GM19455 (cell line): ENCODE data around the gene RABGAP1L.
A peak's percentile ranks its signal among the peaks of the same experiment; 100 is the strongest.
"Not testable (repeated sequence)": the region's sequence is repeated elsewhere in the genome, so short reads cannot be mapped to it uniquely, and the experiment has no call there.

Experiments used
- ATAC-seq: cut with Tn5 transposase; IDR thresholded peaks from one replicate; pipeline ENCODE4 v1.9.1; 2021; ENCODE audit not compliant: unreplicated experiment

The RABGAP1L gene

DNA sequence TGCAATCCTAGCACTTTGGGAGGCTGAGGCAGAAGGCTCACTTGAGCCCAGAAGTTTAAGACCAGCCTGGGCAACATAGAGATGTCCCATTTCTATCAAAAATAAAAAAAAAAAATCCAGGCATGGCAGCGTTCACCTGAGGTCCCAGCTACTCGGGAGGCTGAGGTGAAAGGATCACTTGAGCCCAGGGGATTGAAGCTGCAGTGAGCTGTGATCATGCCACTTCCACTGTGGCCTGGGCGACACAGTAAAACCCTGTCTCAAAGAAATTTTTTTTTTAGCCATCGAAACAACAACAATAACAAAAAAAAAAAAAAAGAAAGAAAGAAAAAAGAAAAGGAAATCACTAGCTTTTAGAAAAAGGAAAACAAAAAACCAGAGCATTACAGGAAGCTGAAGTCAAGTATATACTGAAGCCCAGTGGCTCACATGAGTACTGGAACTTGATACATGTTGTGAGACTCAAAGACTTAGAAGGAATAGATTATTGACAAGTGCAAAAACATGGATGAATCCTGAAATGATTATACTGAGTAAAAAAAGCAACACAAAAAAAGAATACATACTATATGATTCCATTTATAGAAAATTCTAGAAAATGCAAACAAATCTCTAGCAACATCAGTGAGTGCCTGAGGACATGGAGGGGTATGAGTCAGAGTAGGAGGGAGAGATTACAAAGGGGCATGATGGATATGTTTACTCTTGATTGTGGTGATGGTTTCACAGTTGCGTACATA lies 6.1 kb upstream of the RABGAP1L start:
- ATAC-seq, result peak; percentile 56

- no peak for ATAC-seq
Observed at GRCh38 chr1:174153825-174154107, 5.6 kb upstream of the RABGAP1L start.

GRCh38 chr1:174156437-174156836 lies 2.9 kb upstream of the RABGAP1L start:
- no peak for ATAC-seq

DNA sequence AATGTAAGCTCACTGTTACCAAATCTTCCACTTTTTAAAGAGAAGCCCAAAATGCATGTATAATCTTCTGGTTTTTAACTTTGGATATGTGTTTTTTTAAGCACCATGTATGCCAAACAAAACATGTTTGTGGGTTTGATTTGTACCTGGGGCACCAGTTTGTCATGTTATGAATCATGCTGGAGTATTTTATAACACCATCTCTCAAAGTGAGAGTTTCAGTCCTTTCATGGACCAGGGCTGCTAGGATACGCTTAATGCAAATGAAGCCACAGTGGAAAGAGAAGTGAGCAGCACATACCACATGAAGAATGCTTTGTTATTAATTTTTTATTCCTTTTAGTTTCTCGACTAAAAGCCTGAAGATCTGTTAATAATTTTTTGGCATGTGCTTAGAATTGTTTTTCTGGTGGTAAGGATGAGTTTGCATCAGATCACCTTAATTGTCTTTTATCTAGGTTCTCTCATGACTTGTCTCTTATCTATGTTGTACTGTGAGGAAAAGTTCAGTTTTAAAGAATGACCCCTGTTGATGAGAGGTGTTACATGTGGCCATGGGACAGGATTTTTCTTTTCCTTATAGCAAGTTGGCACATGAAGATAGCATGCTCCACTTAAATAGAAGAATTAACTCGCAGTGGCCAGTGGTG lies 2.0 kb upstream of the RABGAP1L start:
- ATAC-seq, result peak; percentile 22

DNA sequence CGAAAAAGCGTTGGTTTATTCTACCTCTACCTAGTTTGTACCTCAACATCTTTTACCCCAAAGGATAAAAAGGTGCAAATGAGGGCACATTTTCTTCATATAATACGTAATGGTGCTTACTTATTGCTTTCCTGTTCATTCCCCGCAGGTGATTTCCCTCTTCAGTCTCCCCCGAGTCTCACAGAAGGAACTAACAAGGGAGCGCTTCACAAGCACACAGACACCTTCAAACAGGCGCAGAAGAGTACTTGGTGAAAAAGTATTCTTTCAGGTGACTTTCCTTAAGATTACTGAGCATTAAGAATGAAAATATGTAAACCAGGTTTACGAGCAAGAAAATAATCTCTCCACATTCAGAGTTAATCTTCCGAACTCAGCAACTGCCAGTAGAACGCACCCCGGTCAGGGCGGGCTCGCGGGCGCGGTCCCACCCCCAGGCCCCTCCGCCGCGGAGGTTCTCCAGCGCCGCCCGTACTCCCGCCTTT lies 511 bp upstream of the RABGAP1L start:
- no peak for ATAC-seq

GRCh38 chr1:174160109-174160473 lies 771 bp downstream of the RABGAP1L start:
- ATAC-seq, result peak; percentile 4

GRCh38 chr1:174160603-174161002 lies 1.3 kb downstream of the RABGAP1L start:
- no peak for ATAC-seq

- ATAC-seq, result no peak
Observed at GRCh38 chr1:174161813-174162212, 2.5 kb downstream of the RABGAP1L start.

DNA sequence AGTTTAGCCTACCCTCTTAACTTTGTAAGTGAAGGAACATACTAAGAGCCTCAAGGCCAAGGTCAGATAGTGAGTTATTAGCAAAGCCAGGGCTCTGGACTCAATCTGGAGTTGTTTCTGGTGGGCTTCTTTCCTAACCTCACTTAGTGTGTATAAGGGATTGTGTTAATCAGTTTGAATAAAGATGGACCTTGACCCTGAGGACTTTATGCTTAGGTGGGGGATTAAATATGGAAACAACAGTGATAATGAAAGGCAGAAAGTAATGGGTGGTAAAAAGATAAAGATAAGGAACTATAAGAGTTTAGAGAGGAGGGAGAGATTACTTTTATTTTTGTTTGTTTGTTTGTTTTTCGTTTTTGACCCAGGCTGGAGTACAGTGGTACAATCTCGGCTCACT lies 5.5 kb downstream of the RABGAP1L start:
- no peak for ATAC-seq

- ATAC-seq, result no peak
Observed at GRCh38 chr1:174165471-174166137, 6.3 kb downstream of the RABGAP1L start.

DNA sequence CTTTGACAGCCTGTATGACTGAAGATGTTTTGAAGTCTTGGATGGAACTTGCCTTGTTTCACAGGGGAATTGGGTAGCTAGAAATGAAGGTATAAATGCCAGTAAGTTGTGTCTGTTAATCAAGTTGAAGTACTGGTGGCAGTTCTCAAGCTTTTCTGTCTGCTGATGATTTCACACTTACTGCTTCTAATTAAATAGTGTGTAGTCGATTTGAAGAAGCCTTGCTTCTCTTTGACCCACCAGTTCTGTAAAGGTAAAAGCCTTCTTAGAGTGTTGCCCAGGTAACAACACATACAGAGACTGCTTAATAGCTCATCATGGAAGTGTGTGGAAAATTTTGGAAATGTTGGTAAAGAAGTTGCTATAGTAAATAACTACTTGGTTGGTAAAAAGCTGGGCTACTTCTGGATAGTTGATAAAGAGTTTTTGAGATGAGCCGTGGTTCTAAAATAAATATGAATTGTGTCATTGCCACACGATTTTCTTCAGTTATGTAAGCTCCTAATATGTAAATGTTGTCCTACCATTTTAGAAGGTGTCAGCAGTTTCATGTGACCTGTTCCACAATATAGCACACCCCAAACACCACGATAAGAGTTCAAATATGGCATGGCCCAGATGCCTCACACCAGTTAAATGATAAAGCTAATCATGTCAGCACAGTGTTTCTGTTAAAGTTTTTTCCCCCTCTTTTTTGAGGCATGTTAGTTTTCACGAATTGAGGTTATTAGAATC lies 7.4 kb downstream of the RABGAP1L start:
- ATAC-seq, result no peak

GRCh38 chr1:174167265-174167803 lies 8.0 kb downstream of the RABGAP1L start:
- no peak for ATAC-seq

GRCh38 chr1:174169342-174169741 lies 10.0 kb downstream of the RABGAP1L start:
- no peak for ATAC-seq

- ATAC-seq, result no peak
Observed at GRCh38 chr1:174171073-174171472, 11.8 kb downstream of the RABGAP1L start.

- ATAC-seq, result no peak
Observed at GRCh38 chr1:174174461-174175329, 15.4 kb downstream of the RABGAP1L start.

- not testable (repeated sequence) for ATAC-seq
Observed at GRCh38 chr1:174178459-174178858, 19.1 kb downstream of the RABGAP1L start.

DNA sequence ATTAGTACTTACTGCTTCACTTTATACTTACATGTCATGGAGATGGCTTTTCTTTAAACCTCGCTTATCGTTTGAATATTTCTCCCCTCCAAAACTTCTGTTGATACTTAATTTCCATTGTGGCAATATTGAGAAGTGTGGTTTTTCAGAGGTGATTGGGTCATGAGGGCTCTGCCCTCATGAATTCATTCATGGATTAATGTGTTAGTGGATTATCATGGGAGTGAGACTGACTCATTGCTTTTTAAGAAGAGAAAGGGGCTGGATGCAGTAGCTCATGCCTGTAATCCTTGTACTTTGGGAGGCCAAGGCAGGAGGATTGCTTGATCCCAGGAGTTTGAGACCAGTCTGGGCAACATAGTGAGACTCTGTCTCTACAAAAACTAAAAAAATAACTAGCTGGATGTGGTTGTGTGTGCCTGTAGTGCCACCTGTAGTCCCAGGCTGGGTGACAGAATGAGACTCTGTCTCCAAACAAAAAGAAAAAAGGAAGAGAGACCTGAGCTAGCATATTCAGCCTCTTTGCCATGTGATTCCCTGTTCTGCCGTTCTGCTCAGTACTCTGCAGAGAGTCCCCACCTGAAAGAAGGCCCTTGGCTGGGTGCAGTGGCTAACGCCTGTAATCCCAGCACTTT lies 30.2 kb downstream of the RABGAP1L start:
- ATAC-seq, result no peak

GRCh38 chr1:174190691-174191199 lies 31.4 kb downstream of the RABGAP1L start:
- no peak for ATAC-seq

- no peak for ATAC-seq
Observed at GRCh38 chr1:174191349-174191862, 32.1 kb downstream of the RABGAP1L start.
